Thoracic aorta (tissue), 2 donors: ENCODE results near the gene AKAP3. TPM values are rescaled to one million over a fixed set of nuclear protein-coding genes. Genes with fewer than 3 reads are reported as not detected.

Experiments used
- ATAC-seq: fragments of 150-250 bp; one replicate; pipeline ENCODE4 v1.8.0; 2017; ENCODE audit warnings: low read depth; ENCODE audit not compliant: insufficient number of reproducible peaks, low FRiP score
- DNase-seq: peaks from one replicate; pipeline ENCODE4 v3.0.0-alpha.2; 2020; ENCODE audit warnings: low spot score
- H3K27ac ChIP-seq, 2 donors: fragments of 200-600 bp; sonication (generic); 1 replicate in 1 of 2; 2 replicates in 1 of 2; pipeline ENCODE4 v1.5.1; 2016; ENCODE audit warnings: mild to moderate bottlenecking in 2 of 2, moderate library complexity in 2 of 2
- H3K27me3 ChIP-seq: fragments of 200-600 bp; sonication (generic); replicated peaks from 2 replicates; pipeline ENCODE4 v1.6.0; 2016; ENCODE audit warnings: mild to moderate bottlenecking; ENCODE audit not compliant: insufficient read depth
- H3K36me3 ChIP-seq: fragments of 200-600 bp; sonication (generic); one replicate; pipeline ENCODE4 v1.5.1; 2016
- H3K4me1 ChIP-seq, 2 donors: fragments of 200-600 bp; sonication (generic); 1 replicate in 1 of 2; 2 replicates in 1 of 2; pipeline versions ENCODE4 v1.5.1 to v1.6.0; 2016; ENCODE audit warnings: low read depth in 2 of 2, mild to moderate bottlenecking in 1 of 2; ENCODE audit not compliant: control insufficient read depth in 1 of 2
- H3K4me3 ChIP-seq: fragments of 200-600 bp; sonication (generic); 2 replicates; pipeline ENCODE4 v1.5.1; 2016; ENCODE audit warnings: mild to moderate bottlenecking
- H3K9me3 ChIP-seq: fragments of 200-600 bp; sonication (generic); 2 replicates; pipeline ENCODE4 v1.5.1; 2016
- CTCF ChIP-seq: fragments of 200-600 bp; sonication (generic); IDR thresholded peaks from one replicate; pipeline ENCODE4 v1.5.1; 2019; ENCODE audit warnings: antibody characterized with exemption
- total RNA-seq, 2 donors: library from RNA; depleted of rRNA; stranded (reverse); fragments of >200 nt; gene quantifications; one replicate each; pipeline versions ENCODE4 v1.1.0 to v1.2.3, GENCODE V29; 2016

The AKAP3 gene
- total RNA-seq, 2 donors from 2014 or later: 1.4 to 3.3 TPM

GRCh38 chr12:4591180-4591687 is 57.6 kb downstream of the AKAP3 start:
- no peak for TF ChIP-seq CTCF
- no peak overlapping the region for H3K4me3 ChIP-seq
- H3K27me3 ChIP-seq: no peaks in the 10 kb centered on the region
- H3K9me3 ChIP-seq: no peaks in the 10 kb centered on the region
- ATAC-seq: no peak
- no peak for DNase-seq
- no peak overlapping the region for H3K27ac ChIP-seq
- H3K36me3 ChIP-seq: no peaks in the 10 kb centered on the region
- no peaks in the 10 kb centered on the region for H3K4me1 ChIP-seq

GRCh38 chr12:4589941-4590340 is 58.9 kb downstream of the AKAP3 start:
- no peak for TF ChIP-seq CTCF
- DNase-seq: no peak
- H3K36me3 ChIP-seq: no peaks in the 10 kb centered on the region
- no peaks in the 10 kb centered on the region for H3K4me1 ChIP-seq
- no peak overlapping the region for H3K27ac ChIP-seq
- ATAC-seq: no peak
- H3K9me3 ChIP-seq: no peaks in the 10 kb centered on the region
- no peaks in the 10 kb centered on the region for H3K27me3 ChIP-seq
- H3K4me3 ChIP-seq: no peak overlapping the region

GRCh38 chr12:4588916-4589315 is 59.9 kb downstream of the AKAP3 start:
- ATAC-seq (no peak), DNase-seq (no peak)
- Histone ChIP-seq H3K4me1 (no peaks in the 10 kb centered on the region), H3K27me3 (no peaks in the 10 kb centered on the region), H3K27ac (no peak overlapping the region), H3K36me3 (no peaks in the 10 kb centered on the region), H3K4me3 (no peak overlapping the region), H3K9me3 (no peaks in the 10 kb centered on the region)
- TF ChIP-seq CTCF: no peak

- Histone ChIP-seq H3K27ac (no peak overlapping the region), H3K4me3 (no peak overlapping the region), H3K36me3 (no peaks in the 10 kb centered on the region), H3K4me1 (no peaks in the 10 kb centered on the region), H3K9me3 (no peaks in the 10 kb centered on the region), H3K27me3 (no peaks in the 10 kb centered on the region)
- no peak for ATAC-seq
- DNase-seq: no peak
- no peak for TF ChIP-seq CTCF
These were observed 61.7 kb downstream of the AKAP3 start for GRCh38 chr12:4587108-4587507.

GRCh38 chr12:4586500-4586899 is 62.4 kb downstream of the AKAP3 start:
- DNase-seq (no peak), ATAC-seq (no peak)
- no peak for TF ChIP-seq CTCF
- Histone ChIP-seq H3K4me3 (no peak overlapping the region), H3K27me3 (no peaks in the 10 kb centered on the region), H3K36me3 (no peaks in the 10 kb centered on the region), H3K27ac (no peak overlapping the region), H3K4me1 (no peaks in the 10 kb centered on the region), H3K9me3 (no peaks in the 10 kb centered on the region)
